Measurements from ENCODE around the gene PBXIP1.
A peak's percentile ranks its signal among the peaks of the same experiment; 100 is the strongest.

PBXIP1 gene

GRCh38 chr1:154970631-154971340 lies 14.9 kb upstream of the PBXIP1 start, which contains the start of gene SHC1:
TSS of gene SHC1 (minus strand) at chr1:154970747. CDS start at chr1:154970526, 221 bp downstream.
- Histone ChIP-seq H3K9ac (ENCODE audit: low read length) (no peak within 1 kb of the TSS), H3K27me3 (ENCODE audit: low read depth, low read length) (no peaks in the 10 kb centered on the region), H2AFZ (ENCODE audit: low read depth, low read length) (no peak within 1 kb of the TSS), H3K27ac (ENCODE audit: low read length) (no peak within 1 kb of the TSS), H3K79me2 (ENCODE audit: low read length) (peaks cover 27% of the 10 kb centered on the region), H4K20me1 (ENCODE audit: insufficient read depth, low read length) (0 out of 2 replicates have a peak, but pooled peaks cover 1% of the 10 kb centered on the region), H3K36me3 (replicated peaks; ENCODE audit: low read depth, low read length) (peaks cover 12% of the 10 kb centered on the region), H3K4me3 (ENCODE audit: low read length) (no peak within 1 kb of the TSS), H3K4me2 (ENCODE audit: low read length) (peak within 1 kb of the TSS; percentile 34; the same call in 1 of the 2 replicates), H3K9me3 (ENCODE audit: insufficient read depth, low read length) (no peaks in the 10 kb centered on the region), H3K4me1 (ENCODE audit: low read length) (peaks cover 15% of the 10 kb centered on the region)
- TF ChIP-seq CTCF (IDR thresholded peaks at IDR 0.05; ENCODE audit: low read depth, low read length) (no peak), EZH2phosphoT487 (IDR thresholded peaks at IDR 0.05; ENCODE audit: low read depth) (no peak)

- Histone ChIP-seq H3K4me2 (ENCODE audit: low read length) (no peak overlapping the region), H2AFZ (ENCODE audit: low read depth, low read length) (no peak overlapping the region), H3K27me3 (ENCODE audit: low read depth, low read length) (no peaks in the 10 kb centered on the region), H3K27ac (ENCODE audit: low read length) (no peak overlapping the region), H4K20me1 (ENCODE audit: insufficient read depth, low read length) (no peaks in the 10 kb centered on the region), H3K4me1 (ENCODE audit: low read length) (peaks cover 15% of the 10 kb centered on the region), H3K9ac (ENCODE audit: low read length) (no peak overlapping the region), H3K79me2 (ENCODE audit: low read length) (peaks cover 18% of the 10 kb centered on the region), H3K4me3 (ENCODE audit: low read length) (no peak overlapping the region), H3K9me3 (ENCODE audit: insufficient read depth, low read length) (no peaks in the 10 kb centered on the region), H3K36me3 (replicated peaks; ENCODE audit: low read depth, low read length) (peaks cover 18% of the 10 kb centered on the region)
- TF ChIP-seq CTCF (IDR thresholded peaks at IDR 0.05; ENCODE audit: low read depth, low read length) (no peak), EZH2phosphoT487 (IDR thresholded peaks at IDR 0.05; ENCODE audit: low read depth) (no peak)
These were observed 14.1 kb upstream of the PBXIP1 start for GRCh38 chr1:154969860-154970452.

- H3K36me3 ChIP-seq (replicated peaks; ENCODE audit: low read depth, low read length), result peaks cover 18% of the 10 kb centered on the region
- H3K27ac ChIP-seq (ENCODE audit: low read length), result no peak overlapping the region
- no peak overlapping the region for H3K9ac ChIP-seq (ENCODE audit: low read length)
- no peak overlapping the region for H3K4me2 ChIP-seq (ENCODE audit: low read length)
- H3K4me1 ChIP-seq (ENCODE audit: low read length), result peaks cover 15% of the 10 kb centered on the region
- H2AFZ ChIP-seq (ENCODE audit: low read depth, low read length), result no peak overlapping the region
- no peaks in the 10 kb centered on the region for H3K9me3 ChIP-seq (ENCODE audit: insufficient read depth, low read length)
- H4K20me1 ChIP-seq (ENCODE audit: insufficient read depth, low read length), result no peaks in the 10 kb centered on the region
- H3K79me2 ChIP-seq (ENCODE audit: low read length), result peaks cover 17% of the 10 kb centered on the region
- H3K4me3 ChIP-seq (ENCODE audit: low read length), result no peak overlapping the region
- TF ChIP-seq CTCF (IDR thresholded peaks at IDR 0.05; ENCODE audit: low read depth, low read length) (no peak), EZH2phosphoT487 (IDR thresholded peaks at IDR 0.05; ENCODE audit: low read depth) (no peak)
- no peaks in the 10 kb centered on the region for H3K27me3 ChIP-seq (ENCODE audit: low read depth, low read length)
These were observed 13.3 kb upstream of the PBXIP1 start for GRCh38 chr1:154969246-154969645.

GRCh38 chr1:154968731-154969130 lies 12.8 kb upstream of the PBXIP1 start:
- H3K4me1 ChIP-seq (ENCODE audit: low read length), result peaks cover 15% of the 10 kb centered on the region
- H3K4me2 ChIP-seq (ENCODE audit: low read length), result no peak overlapping the region
- H2AFZ ChIP-seq (ENCODE audit: low read depth, low read length), result no peak overlapping the region
- no peaks in the 10 kb centered on the region for H3K9me3 ChIP-seq (ENCODE audit: insufficient read depth, low read length)
- TF ChIP-seq EZH2phosphoT487 (IDR thresholded peaks at IDR 0.05; ENCODE audit: low read depth), result no peak
- TF ChIP-seq CTCF (IDR thresholded peaks at IDR 0.05; ENCODE audit: low read depth, low read length), result no peak
- H3K27me3 ChIP-seq (ENCODE audit: low read depth, low read length), result no peaks in the 10 kb centered on the region
- no peaks in the 10 kb centered on the region for H4K20me1 ChIP-seq (ENCODE audit: insufficient read depth, low read length)
- no peak overlapping the region for H3K27ac ChIP-seq (ENCODE audit: low read length)
- peaks cover 17% of the 10 kb centered on the region for H3K79me2 ChIP-seq (ENCODE audit: low read length)
- H3K36me3 ChIP-seq (replicated peaks; ENCODE audit: low read depth, low read length), result peaks cover 20% of the 10 kb centered on the region
- no peak overlapping the region for H3K9ac ChIP-seq (ENCODE audit: low read length)
- H3K4me3 ChIP-seq (ENCODE audit: low read length), result no peak overlapping the region

Measured in OCI-LY3 (cell line).